Neural cell (in vitro differentiated cells): Measurements from ENCODE around the gene DNAJB7. TPM values are rescaled to one million over a fixed set of nuclear protein-coding genes. Genes with fewer than 3 reads are reported as not detected.

Source experiments
- H2AFZ ChIP-seq: fragments of 200-600, 300-800 bp; sonication (generic), shearing (Covaris generic); 2 replicates; pipeline ENCODE4 v1.6.0; 2014; ENCODE audit warnings: low read depth, mild to moderate bottlenecking, antibody characterized with exemption, low read length, moderate library complexity
- H3F3A ChIP-seq: fragments of 200-600 bp; shearing (Covaris generic); 2 replicates; pipeline ENCODE4 v1.6.1; 2016; ENCODE audit warnings: mild to moderate bottlenecking, moderate library complexity, mixed read lengths, antibody characterized with exemption, low read length; ENCODE audit not compliant: insufficient read depth, poor library complexity, severe bottlenecking
- H3K27ac ChIP-seq: fragments of 200-600, 300-800 bp; sonication (generic), shearing (Covaris generic); 2 replicates; pipeline ENCODE4 v1.5.1; 2014; ENCODE audit warnings: mild to moderate bottlenecking, low read length, moderate library complexity
- H3K27me3 ChIP-seq: fragments of 300-800, 200-600 bp; sonication (generic), shearing (Covaris generic); 2 replicates; pipeline ENCODE4 v1.6.0; 2014; ENCODE audit warnings: mild to moderate bottlenecking, low read depth, low read length, moderate library complexity; ENCODE audit not compliant: insufficient read depth
- H3K36me3 ChIP-seq: fragments of 300-800, 200-600 bp; sonication (generic), shearing (Covaris generic); 2 replicates; pipeline ENCODE4 v1.5.1; 2014; ENCODE audit warnings: mild to moderate bottlenecking, antibody characterized with exemption, low read length, moderate library complexity; ENCODE audit not compliant: insufficient read depth
- H3K4me2 ChIP-seq: fragments of 300-800, 200-600 bp; sonication (generic), shearing (Covaris generic); 2 replicates; pipeline ENCODE4 v1.6.0; 2014; ENCODE audit warnings: mild to moderate bottlenecking, low read length
- H3K4me3 ChIP-seq: fragments of 300-800, 200-600 bp; sonication (generic), shearing (Covaris generic); 2 replicates; pipeline ENCODE4 v1.5.1; 2014; ENCODE audit warnings: mild to moderate bottlenecking, low read length, moderate library complexity
- H3K79me2 ChIP-seq: fragments of 200-600 bp; shearing (Covaris generic); replicated peaks from 2 replicates; pipeline ENCODE4 v1.6.0; 2014; ENCODE audit warnings: mild to moderate bottlenecking, low read length, moderate library complexity; ENCODE audit not compliant: insufficient read depth
- H3K9ac ChIP-seq: fragments of 300-800, 200-600 bp; sonication (generic), shearing (Covaris generic); 2 replicates; pipeline ENCODE4 v1.6.1; 2016; ENCODE audit warnings: mild to moderate bottlenecking, low read length, mixed read lengths
- H3K9me2 ChIP-seq: fragments of 200-600 bp; shearing (Covaris generic); 2 replicates; pipeline ENCODE4 v1.6.1; 2016; ENCODE audit warnings: mild to moderate bottlenecking, low read length, mixed read lengths; ENCODE audit not compliant: insufficient read depth
- H3K9me3 ChIP-seq: fragments of 200-600, 300-800 bp; sonication (generic), shearing (Covaris generic); 2 replicates; pipeline ENCODE4 v1.6.1; 2016; ENCODE audit warnings: mild to moderate bottlenecking, mixed run types, low read length, moderate library complexity, mixed read lengths
- H4K20me1 ChIP-seq: fragments of 200-600 bp; shearing (Covaris generic); 2 replicates; pipeline ENCODE4 v1.6.1; 2016; ENCODE audit warnings: mild to moderate bottlenecking, mixed run types; ENCODE audit not compliant: insufficient read depth
- CTCF ChIP-seq: fragments of 450-650 bp; IDR thresholded peaks from 2 replicates; pipeline ENCODE4 v1.5.1; 2014; ENCODE audit warnings: antibody characterized with exemption, mild to moderate bottlenecking, moderate library complexity; ENCODE audit not compliant: poor library complexity, severe bottlenecking
- EP300 ChIP-seq: fragments of 450-650 bp; conservative IDR thresholded peaks from 2 replicates; pipeline ENCODE4 v1.6.1; 2014; ENCODE audit warnings: antibody characterized with exemption, mild to moderate bottlenecking, moderate library complexity; ENCODE audit not compliant: poor library complexity, severe bottlenecking
- EZH2 ChIP-seq: fragments of 200-600, 300-800 bp; shearing (Covaris generic), sonication (generic); IDR thresholded peaks from 2 replicates; pipeline ENCODE4 v1.6.1; 2014; ENCODE audit warnings: antibody characterized with exemption, low read length, borderline replicate concordance, mild to moderate bottlenecking; ENCODE audit not compliant: insufficient read depth, poor library complexity, severe bottlenecking
- MXI1 ChIP-seq: fragments of 450-650 bp; conservative IDR thresholded peaks from 2 replicates; pipeline ENCODE4 v1.6.1; 2014; ENCODE audit warnings: antibody characterized with exemption, mild to moderate bottlenecking; ENCODE audit not compliant: poor library complexity, severe bottlenecking
- POLR2AphosphoS5 ChIP-seq: IDR thresholded peaks from 2 replicates; pipeline ENCODE4 v1.6.1; 2012
- RAD21 ChIP-seq: fragments of 450-650 bp; conservative IDR thresholded peaks from 2 replicates; pipeline ENCODE4 v1.6.1; 2014; ENCODE audit warnings: antibody characterized with exemption, mild to moderate bottlenecking, moderate library complexity
- REST ChIP-seq: IDR thresholded peaks from 2 replicates; pipeline ENCODE4 v1.6.1; 2012; ENCODE audit warnings: borderline replicate concordance
- SMC3 ChIP-seq: fragments of 450-650 bp; conservative IDR thresholded peaks from 2 replicates; pipeline ENCODE4 v1.6.1; 2014; ENCODE audit warnings: antibody characterized with exemption, mild to moderate bottlenecking, moderate library complexity; ENCODE audit not compliant: poor library complexity
- TAF1 ChIP-seq: IDR thresholded peaks from 2 replicates; pipeline ENCODE4 v1.6.1; 2012; ENCODE audit warnings: low read depth
- polyA plus RNA-seq: library from polyadenylated mRNA; depleted of rRNA; stranded (reverse); fragments of >200 nt; gene quantifications from 2 replicates; pipeline ENCODE4 v1.2.3, GENCODE V29; 2014

DNAJB7 gene
- polyA plus RNA-seq, 1 donor from 2014 or later, result not detected

DNA sequence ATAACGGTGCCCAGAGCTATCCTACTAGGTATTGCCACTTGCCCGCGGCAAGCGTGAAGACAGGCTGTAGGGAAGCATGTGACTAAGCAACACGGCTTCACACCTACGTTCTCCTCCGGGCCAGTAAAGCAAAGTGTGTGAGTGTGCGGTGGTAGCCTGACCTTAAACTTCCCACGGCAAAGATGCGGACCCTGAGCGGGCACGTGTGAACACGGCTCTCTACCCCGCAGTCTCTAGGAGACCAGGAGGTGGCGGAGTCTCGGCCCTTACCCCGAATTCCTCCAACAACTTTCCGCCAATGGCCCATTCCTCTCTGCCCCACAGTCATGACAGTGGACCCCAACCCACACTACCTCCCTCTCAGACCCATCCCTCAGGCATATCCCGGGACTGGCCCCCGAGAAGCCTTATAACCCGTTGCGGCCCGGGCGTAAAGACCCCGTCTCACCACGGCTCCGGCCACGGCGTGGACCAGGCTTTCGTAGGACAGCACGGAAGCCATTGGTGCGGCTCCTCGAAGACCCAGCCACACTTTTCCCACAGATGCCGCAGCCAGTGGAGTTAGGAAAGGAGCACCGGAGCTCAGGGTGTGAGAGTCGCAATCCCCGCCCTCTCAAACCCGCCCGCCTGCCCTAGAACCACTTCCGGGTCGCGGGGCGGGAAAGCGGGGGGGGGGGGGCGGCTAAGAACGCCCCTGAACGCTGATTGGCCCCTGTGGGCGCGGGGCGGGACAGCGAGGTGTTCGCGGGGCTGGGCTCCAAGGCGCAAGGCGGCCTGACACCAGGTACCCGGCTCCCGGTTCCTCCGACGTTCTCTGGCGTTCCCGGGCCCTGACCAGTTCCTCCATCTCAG is 42.9 kb downstream of the DNAJB7 start, which contains the start of gene SLC25A17:
Gene SLC25A17, minus strand, starts transcription at position 600 of the 852 bp plus-strand sequence. Its CDS starts 98 bp downstream, at position 502.
- Histone ChIP-seq H3K27ac (peak within 1 kb of the TSS; percentile 47), H3K27me3 (no peaks in the 10 kb centered on the region), H3K4me2 (peak within 1 kb of the TSS; percentile 91), H3K79me2 (peaks cover 19% of the 10 kb centered on the region), H3K9me3 (no peaks in the 10 kb centered on the region), H2AFZ (peak within 1 kb of the TSS; percentile 78), H3K9me2 (no peaks in the 10 kb centered on the region), H4K20me1 (no peaks in the 10 kb centered on the region), H3F3A (no peaks in the 10 kb centered on the region), H3K9ac (peak within 1 kb of the TSS; percentile 70), H3K4me3 (peak within 1 kb of the TSS; percentile 98), H3K36me3 (no peaks in the 10 kb centered on the region)
- TF ChIP-seq POLR2AphosphoS5 (peak; percentile 54), SMC3 (peak; percentile 61), MXI1 (peak; percentile 89), CTCF (peak; percentile 69), EZH2 (no peak), EP300 (no peak), RAD21 (peak; percentile 38), TAF1 (no peak)

- no peaks in the 10 kb centered on the region for H3F3A ChIP-seq
- no peak overlapping the region for H3K27ac ChIP-seq
- H3K9me2 ChIP-seq, result no peaks in the 10 kb centered on the region
- H4K20me1 ChIP-seq, result no peaks in the 10 kb centered on the region
- no peak for TF ChIP-seq REST
- TF ChIP-seq SMC3, result no peak
- no peak for TF ChIP-seq MXI1
- TF ChIP-seq CTCF, result no peak
- TF ChIP-seq RAD21, result no peak
- no peak for TF ChIP-seq EZH2
- TF ChIP-seq POLR2AphosphoS5, result no peak
- no peak for TF ChIP-seq TAF1
- peak overlapping the region; percentile 78 for H2AFZ ChIP-seq
- no peaks in the 10 kb centered on the region for H3K27me3 ChIP-seq
- H3K4me2 ChIP-seq, result peak overlapping the region; percentile 58
- peak overlapping the region; percentile 70 for H3K9ac ChIP-seq
- H3K79me2 ChIP-seq, result peaks cover 19% of the 10 kb centered on the region
- no peaks in the 10 kb centered on the region for H3K9me3 ChIP-seq
- no peaks in the 10 kb centered on the region for H3K36me3 ChIP-seq
- H3K4me3 ChIP-seq, result peak overlapping the region; percentile 98
Observed at GRCh38 chr22:40818192-40818746, 43.6 kb downstream of the DNAJB7 start.
